MV-4-11 (cell line): ENCODE measurements around the gene SHLD2.
A peak's percentile ranks its signal among the peaks of the same experiment; 100 is the strongest.
"Not testable (repeated sequence)": the region's sequence is repeated elsewhere in the genome, so short reads cannot be mapped to it uniquely, and the experiment has no call there.

ENCODE experiments used
- DNase-seq: peaks from one replicate; lab custom pipeline; 2025; lab: John Stamatoyannopoulos, UW

The SHLD2 gene

GRCh38 chr10:87083576-87084290 is 11.3 kb upstream of the SHLD2 start:
- not testable (repeated sequence) for DNase-seq

GRCh38 chr10:87084291-87084782 is 10.7 kb upstream of the SHLD2 start:
- peak; percentile 58 for DNase-seq

GRCh38 chr10:87085537-87085936 is 9.5 kb upstream of the SHLD2 start:
- DNase-seq = no peak

GRCh38 chr10:87089746-87090145 is 5.3 kb upstream of the SHLD2 start:
- DNase-seq = no peak

- no peak for DNase-seq
These were observed 4.2 kb upstream of the SHLD2 start for GRCh38 chr10:87090779-87091178.

GRCh38 chr10:87092376-87092860 is 2.6 kb upstream of the SHLD2 start:
- DNase-seq = no peak

- DNase-seq = peak; percentile 25
These were observed 2.0 kb upstream of the SHLD2 start for GRCh38 chr10:87092861-87093631.

GRCh38 chr10:87093632-87094372 is 1.2 kb upstream of the SHLD2 start:
- peak; percentile 49 for DNase-seq

- DNase-seq = peak; percentile 78
These were observed 385 bp downstream of the SHLD2 start for GRCh38 chr10:87095236-87095945.

- DNase-seq = no peak
These were observed 7.0 kb downstream of the SHLD2 start for GRCh38 chr10:87101996-87102395.

GRCh38 chr10:87104727-87105126 is 9.7 kb downstream of the SHLD2 start:
- DNase-seq = not testable (repeated sequence)

GRCh38 chr10:87105446-87106124 is 10.6 kb downstream of the SHLD2 start:
- no peak for DNase-seq

GRCh38 chr10:87118122-87118521 is 23.1 kb downstream of the SHLD2 start:
- not testable (repeated sequence) for DNase-seq

- DNase-seq = not testable (repeated sequence)
These were observed 24.0 kb downstream of the SHLD2 start for GRCh38 chr10:87119029-87119428.

- DNase-seq = not testable (repeated sequence)
These were observed 28.3 kb downstream of the SHLD2 start for GRCh38 chr10:87123351-87123750.

GRCh38 chr10:87127048-87127447 is 32.0 kb downstream of the SHLD2 start:
- DNase-seq = not testable (repeated sequence)

- not testable (repeated sequence) for DNase-seq
These were observed 32.7 kb downstream of the SHLD2 start for GRCh38 chr10:87127607-87128156.

GRCh38 chr10:87132176-87132575 is 37.2 kb downstream of the SHLD2 start:
- peak; percentile 77 for DNase-seq

- DNase-seq = not testable (repeated sequence)
These were observed 38.9 kb downstream of the SHLD2 start for GRCh38 chr10:87133936-87134335.

- not testable (repeated sequence) for DNase-seq
These were observed 39.4 kb downstream of the SHLD2 start for GRCh38 chr10:87134440-87134839.

GRCh38 chr10:87137478-87137877 is 42.5 kb downstream of the SHLD2 start:
- not testable (repeated sequence) for DNase-seq
